Measurements from ENCODE around the gene ZBTB5. TPM values are rescaled to one million over a fixed set of nuclear protein-coding genes. Genes with fewer than 3 reads are reported as not detected.

ZBTB5 gene
- total RNA-seq, 1 experiment from 2014 or later, result 30.6 TPM

GRCh38 chr9:37446401-37446800, 18.8 kb downstream of the ZBTB5 start:
- peaks cover 10% of the 10 kb centered on the region; the same call in 1 of the 2 replicates for H3K36me3 ChIP-seq (ENCODE audit: control insufficient read depth, insufficient read depth, low read length)

GRCh38 chr9:37445832-37446231, 19.4 kb downstream of the ZBTB5 start:
- POLR2A ChIA-PET, result interaction anchor here (1.1 kb wide), 1 partner anchor 16 kb away, joined by 3 read pairs; no protein-coding TSS in a partner anchor
- intact Hi-C loops (cut with micrococcal nuclease; ENCODE audit: unreplicated experiment) (no loop called here), in situ Hi-C loops (cut with HindIII; ENCODE audit: low pct_unique_long_range_greater_than_20kb, low sequenced_read_pairs) (no loop called here)
- Histone ChIP-seq H3K9me3 (ENCODE audit: control insufficient read depth, insufficient read depth, low read depth, low read length) (no peaks in the 10 kb centered on the region), H3K4me1 (ENCODE audit: control insufficient read depth, insufficient read depth, low read length) (peaks cover 14% of the 10 kb centered on the region), H3K27ac (ENCODE audit: low read length) (no peak overlapping the region), H3K4me3 (ENCODE audit: low read depth in 2 of 2, low read length in 2 of 2) (no peak overlapping the region), H3K36me3 (ENCODE audit: control insufficient read depth, insufficient read depth, low read length) (peaks cover 14% of the 10 kb centered on the region), H3K27me3 (ENCODE audit: control insufficient read depth, insufficient read depth, low read length) (no peaks in the 10 kb centered on the region)
- no peak for TF ChIP-seq POLR2AphosphoS5 (IDR thresholded peaks at IDR 0.05; ENCODE audit: low read depth, low read length)
- TF ChIP-seq CTCF (IDR thresholded peaks at IDR 0.05), result no peak
- no peak for TF ChIP-seq TCF7L2 (IDR thresholded peaks at IDR 0.05; ENCODE audit: low read depth, low read length)
- no peak for TF ChIP-seq REST (IDR thresholded peaks at IDR 0.05; ENCODE audit: insufficient read depth in 1 of 2, low read depth in 2 of 2, low read length in 1 of 2)
- TF ChIP-seq SIN3A (IDR thresholded peaks at IDR 0.05; ENCODE audit: borderline replicate concordance, insufficient read depth, low read depth, low read length), result no peak
- DNase-seq (ENCODE audit: low read depth, low spot score) (no peak), ATAC-seq (no peak)
- CTCF ChIA-PET, result no interaction called here
- BruUV-seq (replicated peaks), result no TSS peak

More at GRCh38 chr9:37446401-37446800, 18.8 kb downstream of the ZBTB5 start:
- Histone ChIP-seq H3K27ac (ENCODE audit: low read length) (no peak overlapping the region), H3K4me1 (ENCODE audit: control insufficient read depth, insufficient read depth, low read length) (peaks cover 12% of the 10 kb centered on the region), H3K27me3 (ENCODE audit: control insufficient read depth, insufficient read depth, low read length) (no peaks in the 10 kb centered on the region), H3K9me3 (ENCODE audit: control insufficient read depth, insufficient read depth, low read depth, low read length) (no peaks in the 10 kb centered on the region), H3K4me3 (ENCODE audit: low read depth in 2 of 2, low read length in 2 of 2) (no peak overlapping the region)
- ChIA-PET CTCF (no interaction called here), POLR2A (interaction anchor here (1.1 kb wide), 1 partner anchor 15 kb away, joined by 3 read pairs; no protein-coding TSS in a partner anchor)
- TF ChIP-seq POLR2AphosphoS5 (IDR thresholded peaks at IDR 0.05; ENCODE audit: low read depth, low read length) (no peak), TCF7L2 (IDR thresholded peaks at IDR 0.05; ENCODE audit: low read depth, low read length) (no peak), CTCF (IDR thresholded peaks at IDR 0.05) (no peak), SIN3A (IDR thresholded peaks at IDR 0.05; ENCODE audit: borderline replicate concordance, insufficient read depth, low read depth, low read length) (no peak), REST (IDR thresholded peaks at IDR 0.05; ENCODE audit: insufficient read depth in 1 of 2, low read depth in 2 of 2, low read length in 1 of 2) (no peak)
- ATAC-seq, result no peak
- in situ Hi-C loops (cut with HindIII; ENCODE audit: low pct_unique_long_range_greater_than_20kb, low sequenced_read_pairs), result no loop called here
- DNase-seq (ENCODE audit: low read depth, low spot score), result no peak
- intact Hi-C loops (cut with micrococcal nuclease; ENCODE audit: unreplicated experiment), result no loop called here
- no TSS peak for BruUV-seq (replicated peaks)
